Neural cell (in vitro differentiated cells): ENCODE data around the gene ADIPOQ. TPM values are rescaled to one million over a fixed set of nuclear protein-coding genes. Genes with fewer than 3 reads are reported as not detected.
A peak's percentile ranks its signal among the peaks of the same experiment; 100 is the strongest.
"Not testable (repeated sequence)": the region's sequence is repeated elsewhere in the genome, so short reads cannot be mapped to it uniquely, and the experiment has no call there.

Experiments
- H2AFZ ChIP-seq: fragments of 200-600, 300-800 bp; sonication (generic), shearing (Covaris generic); 2 replicates; pipeline ENCODE4 v1.6.0; 2014; ENCODE audit warnings: low read depth, mild to moderate bottlenecking, antibody characterized with exemption, low read length, moderate library complexity
- H3F3A ChIP-seq: fragments of 200-600 bp; shearing (Covaris generic); 2 replicates; pipeline ENCODE4 v1.6.1; 2016; ENCODE audit warnings: mild to moderate bottlenecking, moderate library complexity, mixed read lengths, antibody characterized with exemption, low read length; ENCODE audit not compliant: insufficient read depth, poor library complexity, severe bottlenecking
- H3K27ac ChIP-seq: fragments of 200-600, 300-800 bp; sonication (generic), shearing (Covaris generic); 2 replicates; pipeline ENCODE4 v1.5.1; 2014; ENCODE audit warnings: mild to moderate bottlenecking, low read length, moderate library complexity
- H3K27me3 ChIP-seq: fragments of 300-800, 200-600 bp; sonication (generic), shearing (Covaris generic); 2 replicates; pipeline ENCODE4 v1.6.0; 2014; ENCODE audit warnings: mild to moderate bottlenecking, low read depth, low read length, moderate library complexity; ENCODE audit not compliant: insufficient read depth
- H3K36me3 ChIP-seq: fragments of 300-800, 200-600 bp; sonication (generic), shearing (Covaris generic); 2 replicates; pipeline ENCODE4 v1.5.1; 2014; ENCODE audit warnings: mild to moderate bottlenecking, antibody characterized with exemption, low read length, moderate library complexity; ENCODE audit not compliant: insufficient read depth
- H3K4me2 ChIP-seq: fragments of 300-800, 200-600 bp; sonication (generic), shearing (Covaris generic); 2 replicates; pipeline ENCODE4 v1.6.0; 2014; ENCODE audit warnings: mild to moderate bottlenecking, low read length
- H3K4me3 ChIP-seq: fragments of 300-800, 200-600 bp; sonication (generic), shearing (Covaris generic); 2 replicates; pipeline ENCODE4 v1.5.1; 2014; ENCODE audit warnings: mild to moderate bottlenecking, low read length, moderate library complexity
- H3K79me2 ChIP-seq: fragments of 200-600 bp; shearing (Covaris generic); replicated peaks from 2 replicates; pipeline ENCODE4 v1.6.0; 2014; ENCODE audit warnings: mild to moderate bottlenecking, low read length, moderate library complexity; ENCODE audit not compliant: insufficient read depth
- H3K9ac ChIP-seq: fragments of 300-800, 200-600 bp; sonication (generic), shearing (Covaris generic); 2 replicates; pipeline ENCODE4 v1.6.1; 2016; ENCODE audit warnings: mild to moderate bottlenecking, low read length, mixed read lengths
- H3K9me2 ChIP-seq: fragments of 200-600 bp; shearing (Covaris generic); 2 replicates; pipeline ENCODE4 v1.6.1; 2016; ENCODE audit warnings: mild to moderate bottlenecking, low read length, mixed read lengths; ENCODE audit not compliant: insufficient read depth
- H3K9me3 ChIP-seq: fragments of 200-600, 300-800 bp; sonication (generic), shearing (Covaris generic); 2 replicates; pipeline ENCODE4 v1.6.1; 2016; ENCODE audit warnings: mild to moderate bottlenecking, mixed run types, low read length, moderate library complexity, mixed read lengths
- H4K20me1 ChIP-seq: fragments of 200-600 bp; shearing (Covaris generic); 2 replicates; pipeline ENCODE4 v1.6.1; 2016; ENCODE audit warnings: mild to moderate bottlenecking, mixed run types; ENCODE audit not compliant: insufficient read depth
- EP300 ChIP-seq: fragments of 450-650 bp; conservative IDR thresholded peaks from 2 replicates; pipeline ENCODE4 v1.6.1; 2014; ENCODE audit warnings: antibody characterized with exemption, mild to moderate bottlenecking, moderate library complexity; ENCODE audit not compliant: poor library complexity, severe bottlenecking
- EZH2 ChIP-seq: fragments of 200-600, 300-800 bp; shearing (Covaris generic), sonication (generic); IDR thresholded peaks from 2 replicates; pipeline ENCODE4 v1.6.1; 2014; ENCODE audit warnings: antibody characterized with exemption, low read length, borderline replicate concordance, mild to moderate bottlenecking; ENCODE audit not compliant: insufficient read depth, poor library complexity, severe bottlenecking
- MXI1 ChIP-seq: fragments of 450-650 bp; conservative IDR thresholded peaks from 2 replicates; pipeline ENCODE4 v1.6.1; 2014; ENCODE audit warnings: antibody characterized with exemption, mild to moderate bottlenecking; ENCODE audit not compliant: poor library complexity, severe bottlenecking
- POLR2AphosphoS5 ChIP-seq: IDR thresholded peaks from 2 replicates; pipeline ENCODE4 v1.6.1; 2012
- RAD21 ChIP-seq: fragments of 450-650 bp; conservative IDR thresholded peaks from 2 replicates; pipeline ENCODE4 v1.6.1; 2014; ENCODE audit warnings: antibody characterized with exemption, mild to moderate bottlenecking, moderate library complexity
- SMC3 ChIP-seq: fragments of 450-650 bp; conservative IDR thresholded peaks from 2 replicates; pipeline ENCODE4 v1.6.1; 2014; ENCODE audit warnings: antibody characterized with exemption, mild to moderate bottlenecking, moderate library complexity; ENCODE audit not compliant: poor library complexity
- TAF1 ChIP-seq: IDR thresholded peaks from 2 replicates; pipeline ENCODE4 v1.6.1; 2012; ENCODE audit warnings: low read depth
- polyA plus RNA-seq: library from polyadenylated mRNA; depleted of rRNA; stranded (reverse); fragments of >200 nt; gene quantifications from 2 replicates; pipeline ENCODE4 v1.2.3, GENCODE V29; 2014
- TF ChIP-seq, protein P1 (sequence below): IDR thresholded peaks from 2 replicates; pipeline ENCODE4 v1.6.1; 2012; ENCODE audit warnings: borderline replicate concordance
- TF ChIP-seq, protein P2 (sequence below): fragments of 450-650 bp; IDR thresholded peaks from 2 replicates; pipeline ENCODE4 v1.5.1; 2014; ENCODE audit warnings: antibody characterized with exemption, mild to moderate bottlenecking, moderate library complexity; ENCODE audit not compliant: poor library complexity, severe bottlenecking

The ADIPOQ gene
- polyA plus RNA-seq, 1 donor from 2014 or later = not detected

DNA sequence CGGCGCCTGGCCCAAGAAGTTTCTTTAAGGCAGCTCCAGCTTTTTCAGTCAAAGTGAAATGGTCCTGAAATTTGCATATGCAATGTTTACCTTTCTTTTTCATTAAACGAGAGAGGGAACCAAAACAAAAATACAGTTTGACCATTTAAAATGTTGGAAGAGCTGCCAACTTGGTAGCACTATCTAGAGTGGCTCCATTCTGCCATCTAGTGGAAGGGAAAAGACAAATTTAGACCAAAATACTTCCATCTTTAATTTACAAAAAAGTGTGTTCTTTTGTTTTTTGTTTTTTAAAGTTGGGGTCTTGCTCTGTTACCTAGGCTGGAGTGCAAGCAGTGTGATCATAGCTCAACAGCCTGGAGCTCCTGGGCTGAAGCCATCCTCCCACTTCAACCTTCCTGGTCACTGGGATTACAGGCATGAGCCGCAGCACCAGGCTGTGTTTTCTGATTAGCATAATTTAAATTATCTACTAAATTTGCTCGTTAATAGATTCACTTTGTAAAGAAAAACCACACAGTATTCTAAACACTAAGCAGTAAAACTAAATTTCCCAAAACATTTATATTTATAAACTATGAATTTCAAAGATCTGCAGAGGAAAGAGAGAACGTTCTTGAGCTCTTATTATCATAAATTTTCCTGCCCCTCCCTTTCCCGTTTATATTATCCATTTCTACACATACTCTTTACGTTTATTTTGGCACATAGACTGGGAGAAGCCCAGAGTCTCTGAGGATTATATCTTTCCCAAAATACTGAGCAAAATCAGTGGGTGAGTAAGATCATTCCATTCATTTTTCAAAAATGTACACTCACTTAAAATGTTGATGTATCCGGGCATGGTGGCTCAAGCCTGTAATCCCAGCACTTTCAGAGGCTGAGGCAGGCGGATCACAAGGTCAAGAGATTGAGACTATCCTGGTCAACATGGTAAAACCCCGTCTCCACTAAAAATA, 20.8 kb upstream of the ADIPOQ start:
- Histone ChIP-seq H3K79me2 (no peaks in the 10 kb centered on the region), H3K27me3 (peaks cover 20% of the 10 kb centered on the region), H3K9me3 (no peaks in the 10 kb centered on the region), H3K4me3 (no peak overlapping the region), H3K9ac (no peak overlapping the region), H3F3A (no peaks in the 10 kb centered on the region), H3K9me2 (no peaks in the 10 kb centered on the region), H3K36me3 (no peaks in the 10 kb centered on the region), H2AFZ (no peak overlapping the region), H4K20me1 (no peaks in the 10 kb centered on the region), H3K4me2 (no peak overlapping the region), H3K27ac (no peak overlapping the region)
- TF ChIP-seq MXI1 = no peak
- TF ChIP-seq EP300 = no peak
- peak; percentile 69 for TF ChIP-seq SMC3
- TF ChIP-seq TAF1 = no peak
- TF ChIP-seq, protein P1, sequence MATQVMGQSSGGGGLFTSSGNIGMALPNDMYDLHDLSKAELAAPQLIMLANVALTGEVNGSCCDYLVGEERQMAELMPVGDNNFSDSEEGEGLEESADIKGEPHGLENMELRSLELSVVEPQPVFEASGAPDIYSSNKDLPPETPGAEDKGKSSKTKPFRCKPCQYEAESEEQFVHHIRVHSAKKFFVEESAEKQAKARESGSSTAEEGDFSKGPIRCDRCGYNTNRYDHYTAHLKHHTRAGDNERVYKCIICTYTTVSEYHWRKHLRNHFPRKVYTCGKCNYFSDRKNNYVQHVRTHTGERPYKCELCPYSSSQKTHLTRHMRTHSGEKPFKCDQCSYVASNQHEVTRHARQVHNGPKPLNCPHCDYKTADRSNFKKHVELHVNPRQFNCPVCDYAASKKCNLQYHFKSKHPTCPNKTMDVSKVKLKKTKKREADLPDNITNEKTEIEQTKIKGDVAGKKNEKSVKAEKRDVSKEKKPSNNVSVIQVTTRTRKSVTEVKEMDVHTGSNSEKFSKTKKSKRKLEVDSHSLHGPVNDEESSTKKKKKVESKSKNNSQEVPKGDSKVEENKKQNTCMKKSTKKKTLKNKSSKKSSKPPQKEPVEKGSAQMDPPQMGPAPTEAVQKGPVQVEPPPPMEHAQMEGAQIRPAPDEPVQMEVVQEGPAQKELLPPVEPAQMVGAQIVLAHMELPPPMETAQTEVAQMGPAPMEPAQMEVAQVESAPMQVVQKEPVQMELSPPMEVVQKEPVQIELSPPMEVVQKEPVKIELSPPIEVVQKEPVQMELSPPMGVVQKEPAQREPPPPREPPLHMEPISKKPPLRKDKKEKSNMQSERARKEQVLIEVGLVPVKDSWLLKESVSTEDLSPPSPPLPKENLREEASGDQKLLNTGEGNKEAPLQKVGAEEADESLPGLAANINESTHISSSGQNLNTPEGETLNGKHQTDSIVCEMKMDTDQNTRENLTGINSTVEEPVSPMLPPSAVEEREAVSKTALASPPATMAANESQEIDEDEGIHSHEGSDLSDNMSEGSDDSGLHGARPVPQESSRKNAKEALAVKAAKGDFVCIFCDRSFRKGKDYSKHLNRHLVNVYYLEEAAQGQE = no peak
- TF ChIP-seq POLR2AphosphoS5 = no peak
- no peak for TF ChIP-seq EZH2
- TF ChIP-seq RAD21 = peak; percentile 68
- TF ChIP-seq, protein P2, sequence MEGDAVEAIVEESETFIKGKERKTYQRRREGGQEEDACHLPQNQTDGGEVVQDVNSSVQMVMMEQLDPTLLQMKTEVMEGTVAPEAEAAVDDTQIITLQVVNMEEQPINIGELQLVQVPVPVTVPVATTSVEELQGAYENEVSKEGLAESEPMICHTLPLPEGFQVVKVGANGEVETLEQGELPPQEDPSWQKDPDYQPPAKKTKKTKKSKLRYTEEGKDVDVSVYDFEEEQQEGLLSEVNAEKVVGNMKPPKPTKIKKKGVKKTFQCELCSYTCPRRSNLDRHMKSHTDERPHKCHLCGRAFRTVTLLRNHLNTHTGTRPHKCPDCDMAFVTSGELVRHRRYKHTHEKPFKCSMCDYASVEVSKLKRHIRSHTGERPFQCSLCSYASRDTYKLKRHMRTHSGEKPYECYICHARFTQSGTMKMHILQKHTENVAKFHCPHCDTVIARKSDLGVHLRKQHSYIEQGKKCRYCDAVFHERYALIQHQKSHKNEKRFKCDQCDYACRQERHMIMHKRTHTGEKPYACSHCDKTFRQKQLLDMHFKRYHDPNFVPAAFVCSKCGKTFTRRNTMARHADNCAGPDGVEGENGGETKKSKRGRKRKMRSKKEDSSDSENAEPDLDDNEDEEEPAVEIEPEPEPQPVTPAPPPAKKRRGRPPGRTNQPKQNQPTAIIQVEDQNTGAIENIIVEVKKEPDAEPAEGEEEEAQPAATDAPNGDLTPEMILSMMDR = peak; percentile 69

GRCh38 chr3:186822388-186822759, 20.1 kb upstream of the ADIPOQ start:
- not testable (repeated sequence) for H3K9ac ChIP-seq, H3K9me3 ChIP-seq, H2AFZ ChIP-seq, H3K4me2 ChIP-seq, H3K9me2 ChIP-seq, H3K36me3 ChIP-seq, H4K20me1 ChIP-seq, H3K27ac ChIP-seq, H3K4me3 ChIP-seq, H3K79me2 ChIP-seq, H3F3A ChIP-seq
- H3K27me3 ChIP-seq = peaks cover 21% of the 10 kb centered on the region
